Measurements from ENCODE around the gene WDR45B. TPM values are rescaled to one million over a fixed set of nuclear protein-coding genes. Genes with fewer than 3 reads are reported as not detected.

WDR45B gene
- 67.1 TPM for total RNA-seq

GRCh38 chr17:82648165-82648668 is at the start of gene WDR45B:
Gene WDR45B, minus strand, starts transcription at chr17:82648444. Its CDS starts 104 bp downstream, at chr17:82648340.
- ATAC-seq (peak; percentile 96), DNase-seq (ENCODE audit: low spot score) (peak; percentile 96)
- intact Hi-C loops (cut with DNase I) = no loop called here

DNA sequence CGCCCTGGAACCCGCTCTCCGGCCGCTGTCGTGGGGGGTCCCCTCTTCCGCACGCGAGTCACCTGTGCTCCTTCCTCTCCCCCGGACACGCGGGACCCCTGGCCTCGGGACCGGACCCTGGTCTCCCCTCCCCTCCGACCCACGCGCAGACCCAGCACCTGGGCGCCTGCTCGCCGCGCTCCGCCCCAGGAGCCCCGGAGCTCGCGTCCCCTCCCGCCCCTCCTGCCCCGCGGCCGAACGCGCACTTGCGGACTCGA is 49.5 kb upstream of the WDR45B start:
- DNase-seq (ENCODE audit: low spot score) = no peak
- intact Hi-C loops (cut with DNase I) = no loop called here
- ATAC-seq = no peak

DNA sequence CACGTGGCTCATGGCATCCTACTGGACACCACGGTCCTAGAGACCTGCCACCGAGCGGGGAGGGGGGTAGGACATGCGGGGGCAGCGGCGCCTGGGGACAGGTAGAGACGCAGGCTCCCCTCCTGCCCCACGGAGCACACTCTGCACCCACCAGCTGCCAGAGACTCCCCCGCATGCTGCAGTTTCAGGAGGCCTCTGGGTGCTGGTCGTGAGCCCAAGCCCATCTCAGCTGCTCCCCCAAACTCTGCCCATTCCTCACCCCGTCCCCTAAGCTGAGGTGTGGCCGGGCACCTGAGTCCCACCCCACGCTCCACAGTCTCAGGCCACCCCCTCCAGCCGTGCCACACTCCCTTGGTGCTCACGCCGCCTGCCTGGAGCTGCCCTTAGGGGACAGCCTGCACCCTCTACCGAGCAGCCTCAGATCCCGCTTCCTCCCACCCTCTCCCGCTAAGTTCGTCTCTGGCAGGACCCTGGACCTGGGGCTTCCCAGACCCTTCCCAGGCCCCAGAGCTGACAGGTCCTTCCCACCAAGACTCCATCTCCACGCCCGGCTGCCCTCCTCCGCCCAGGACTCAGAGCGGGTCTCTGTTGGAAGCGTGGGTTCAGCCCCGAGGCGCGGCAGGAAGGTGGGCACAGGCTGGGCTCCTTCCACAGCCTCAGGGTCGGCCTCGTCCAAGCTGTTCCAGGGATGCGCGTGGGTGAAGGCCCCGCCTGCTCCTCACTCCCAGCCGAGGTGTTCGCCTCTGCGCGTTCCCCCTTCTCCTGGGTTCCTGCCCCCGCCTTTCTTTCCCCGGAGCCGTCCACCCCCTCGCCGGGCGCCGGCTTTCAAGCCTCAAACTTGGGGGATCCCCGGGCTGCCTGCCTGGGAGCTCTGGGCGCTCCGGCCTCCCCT is 48.9 kb upstream of the WDR45B start:
- ATAC-seq (no peak), DNase-seq (ENCODE audit: low spot score) (no peak)
- intact Hi-C loops (cut with DNase I) = no loop called here

- DNase-seq (ENCODE audit: low spot score) (no peak), ATAC-seq (no peak)
- intact Hi-C loops (cut with DNase I) = no loop called here
These were observed 48.0 kb upstream of the WDR45B start for GRCh38 chr17:82696259-82696658.

GRCh38 chr17:82694647-82695046 is 46.4 kb upstream of the WDR45B start:
- ATAC-seq (no peak), DNase-seq (ENCODE audit: low spot score) (no peak)
- intact Hi-C loops (cut with DNase I) = no loop called here

- no peak for DNase-seq (ENCODE audit: low spot score)
- intact Hi-C loops (cut with DNase I) = no loop called here
These were observed 45.1 kb upstream of the WDR45B start for GRCh38 chr17:82693168-82693867.

DNA sequence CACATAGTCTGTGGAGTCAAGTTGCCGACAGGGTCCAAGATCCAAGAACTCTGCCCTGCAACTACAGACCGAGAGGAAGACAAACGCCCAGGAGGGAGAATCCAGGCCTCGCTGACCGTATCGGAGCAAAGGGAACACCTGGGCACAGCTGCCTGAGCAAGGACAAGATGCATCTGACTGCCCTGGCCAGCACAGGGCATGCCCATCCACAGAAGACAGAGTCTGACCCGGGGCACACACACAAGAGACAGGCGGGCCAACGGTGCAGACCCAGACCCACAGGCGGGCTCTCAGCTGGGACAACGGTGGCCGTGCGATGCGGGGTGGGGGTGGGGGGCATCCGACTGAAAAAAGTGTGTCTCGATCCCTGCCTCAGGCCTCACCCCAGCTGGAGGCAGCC is 44.0 kb upstream of the WDR45B start:
- intact Hi-C loops (cut with DNase I) = no loop called here
- no peak for ATAC-seq
- DNase-seq (ENCODE audit: low spot score) = no peak

More at GRCh38 chr17:82693168-82693867, 45.1 kb upstream of the WDR45B start:
- ATAC-seq = no peak

GRCh38 chr17:82691714-82692113 is 43.5 kb upstream of the WDR45B start:
- ATAC-seq = no peak
- intact Hi-C loops (cut with DNase I) = no loop called here
- DNase-seq (ENCODE audit: low spot score) = no peak

DNA sequence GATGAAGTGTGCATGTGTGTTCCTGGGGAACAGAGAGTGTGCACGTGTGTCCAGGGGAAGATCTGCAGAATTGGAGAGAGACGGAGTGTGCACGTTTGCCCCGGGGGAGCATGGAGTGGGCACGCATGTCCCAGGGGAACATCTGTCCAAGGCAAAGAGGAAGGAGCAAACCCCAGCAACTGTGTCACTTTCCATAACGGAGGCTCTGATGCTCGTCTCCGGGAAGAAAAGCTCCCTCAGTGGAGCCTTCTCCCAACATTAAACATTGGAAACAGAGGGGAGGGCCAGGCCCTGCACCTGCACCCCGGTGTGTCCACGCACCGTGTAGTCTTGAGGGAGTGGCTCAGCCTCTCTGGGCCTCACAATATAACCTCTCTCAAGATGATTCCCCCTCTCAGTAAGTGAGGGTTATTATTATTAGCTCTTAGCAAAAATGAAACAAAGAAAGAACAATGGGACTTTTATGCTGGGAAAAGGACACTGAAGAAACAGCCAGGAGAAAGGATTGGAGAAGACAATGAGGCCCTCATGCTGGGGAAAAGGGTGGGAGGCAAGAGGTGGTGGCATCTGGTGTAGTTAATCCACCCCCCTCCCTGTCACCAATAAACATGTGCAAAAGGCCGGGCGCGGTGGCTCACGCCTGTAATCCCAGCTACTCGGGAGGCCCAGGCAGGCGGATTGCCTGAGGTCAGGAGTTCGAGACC is 42.7 kb upstream of the WDR45B start:
- intact Hi-C loops (cut with DNase I) = no loop called here
- ATAC-seq (peak; percentile 47), DNase-seq (ENCODE audit: low spot score) (no peak)

- intact Hi-C loops (cut with DNase I) = no loop called here
- DNase-seq (ENCODE audit: low spot score) = no peak
- ATAC-seq = no peak
These were observed 40.8 kb upstream of the WDR45B start for GRCh38 chr17:82689077-82689476.

GRCh38 chr17:82687871-82688270 is 39.6 kb upstream of the WDR45B start:
- ATAC-seq (no peak), DNase-seq (ENCODE audit: low spot score) (no peak)
- intact Hi-C loops (cut with DNase I) = no loop called here

- ATAC-seq (no peak), DNase-seq (ENCODE audit: low spot score) (no peak)
- intact Hi-C loops (cut with DNase I) = no loop called here
These were observed 39.2 kb upstream of the WDR45B start for GRCh38 chr17:82687375-82687861.

DNA sequence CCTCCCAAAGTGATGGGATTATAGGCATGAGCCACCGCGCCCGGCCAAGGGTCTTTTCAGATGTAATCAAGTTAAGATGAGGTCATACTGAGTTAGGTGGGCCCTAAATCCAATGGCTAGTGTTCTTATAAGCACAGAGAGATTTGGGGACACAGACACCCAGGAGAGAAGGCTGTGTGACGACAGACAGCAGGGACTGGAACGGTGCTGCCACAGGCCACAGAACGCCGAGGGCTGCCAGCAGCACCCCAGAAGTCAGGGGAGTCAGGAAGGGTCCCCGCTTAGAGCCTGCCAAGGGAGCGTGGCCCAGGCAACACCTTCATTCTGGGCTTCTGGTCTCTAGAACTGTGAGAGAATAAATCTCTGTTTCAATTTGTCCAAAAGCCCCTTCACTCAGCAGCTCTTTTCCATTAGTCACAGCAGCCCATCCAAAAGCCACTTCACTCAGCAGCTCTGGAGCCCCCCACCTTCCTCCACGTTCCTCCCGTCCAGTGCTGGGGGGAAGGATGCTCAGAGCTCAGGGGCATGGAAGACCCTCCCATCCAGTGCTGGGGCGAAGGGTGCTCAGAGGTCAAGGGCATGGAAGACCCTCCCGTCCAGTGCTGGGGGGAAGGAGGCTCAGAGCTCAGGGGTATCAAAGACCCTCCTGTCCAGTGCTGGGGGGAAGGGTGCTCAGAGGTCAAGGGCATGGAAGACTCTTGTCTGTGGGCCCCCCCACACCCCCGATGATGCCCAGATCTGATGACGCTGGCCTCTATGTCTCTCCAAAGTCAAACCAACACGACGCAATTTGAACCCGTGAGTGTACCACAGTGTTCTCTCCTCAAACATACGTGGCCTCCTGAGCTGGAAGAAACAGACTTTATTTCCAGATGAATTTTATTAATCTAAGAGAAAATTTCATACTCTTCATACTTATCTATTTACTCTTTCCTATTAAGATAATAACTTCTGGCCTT is 38.4 kb upstream of the WDR45B start:
- DNase-seq (ENCODE audit: low spot score) = no peak
- ATAC-seq = no peak
- intact Hi-C loops (cut with DNase I) = no loop called here

- intact Hi-C loops (cut with DNase I) = no loop called here
- ATAC-seq (peak; percentile 20), DNase-seq (ENCODE audit: low spot score) (no peak)
These were observed 37.0 kb upstream of the WDR45B start for GRCh38 chr17:82685291-82685690.

GRCh38 chr17:82684228-82684841 is 36.1 kb upstream of the WDR45B start:
- DNase-seq (ENCODE audit: low spot score) = no peak
- intact Hi-C loops (cut with DNase I) = no loop called here
- ATAC-seq = no peak

DNA sequence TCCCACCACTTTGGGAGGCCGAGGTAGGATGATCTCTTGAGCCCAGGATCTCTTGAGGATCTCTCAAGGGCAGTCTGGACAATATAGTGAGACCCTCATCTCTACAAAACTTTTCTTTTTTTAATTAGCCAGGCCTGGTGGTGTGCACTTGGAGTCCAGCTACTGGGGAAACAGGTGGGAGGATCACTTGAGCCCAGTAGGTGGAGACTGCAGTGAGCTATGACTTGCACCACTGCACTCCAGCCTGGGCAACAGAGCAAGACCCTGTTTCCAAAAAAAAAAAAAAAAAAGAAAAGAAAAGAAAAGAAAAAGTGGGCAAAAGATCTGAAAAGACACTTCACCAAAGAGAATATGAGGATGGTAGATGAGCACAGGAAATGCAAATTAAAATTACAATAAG is 35.3 kb upstream of the WDR45B start:
- DNase-seq (ENCODE audit: low spot score) (no peak), ATAC-seq (no peak)
- intact Hi-C loops (cut with DNase I) = no loop called here

DNA sequence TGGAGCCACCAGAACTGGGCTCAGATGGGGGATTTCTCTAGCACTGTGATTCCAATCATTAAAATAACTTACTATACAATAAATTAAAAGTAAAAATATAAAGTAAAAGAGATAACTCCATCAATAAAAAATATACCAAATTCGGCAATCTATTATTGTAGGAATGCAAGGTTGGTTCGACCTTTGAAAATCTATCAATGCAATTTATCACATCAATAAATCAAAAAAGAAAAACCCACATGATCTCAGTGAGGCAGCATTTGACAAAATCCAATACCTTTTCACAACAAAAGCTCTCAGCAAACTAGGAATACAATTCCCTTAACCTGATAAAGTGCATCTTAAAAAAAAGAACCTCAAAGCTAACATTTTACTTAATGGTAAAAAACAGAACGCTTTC is 33.3 kb upstream of the WDR45B start:
- intact Hi-C loops (cut with DNase I) = no loop called here
- DNase-seq (ENCODE audit: low spot score) (no peak), ATAC-seq (no peak)
